Activated naive CD8-positive, alpha-beta T cell treated with anti-CD3 and anti-CD28 coated beads, Interleukin-2, amount 50 U/mL, for 24 hours (primary cell): Measurements from ENCODE around the gene CNTNAP2.
A peak's percentile ranks its signal among the peaks of the same experiment; 100 is the strongest.

Experiments
- ATAC-seq: fragments of 150-1000 bp; cut with Tn5 transposase; one replicate; pipeline ENCODE4 v1.10.0; 2021
- DNase-seq: peaks from one replicate; pipeline ENCODE4 v3.0.0; 2021
- H3K27ac Mint-ChIP-seq: one replicate; pipeline ENCODE4 v1.8.0; 2021; ENCODE audit warnings: mild to moderate bottlenecking, mixed read lengths
- H3K27me3 Mint-ChIP-seq: one replicate; pipeline ENCODE4 v1.8.0; 2021; ENCODE audit warnings: mixed read lengths
- H3K36me3 Mint-ChIP-seq: one replicate; pipeline ENCODE4 v1.8.0; 2021; ENCODE audit warnings: low read depth, mixed read lengths
- H3K4me1 Mint-ChIP-seq: one replicate; pipeline ENCODE4 v1.8.0; 2021; ENCODE audit warnings: mixed read lengths
- H3K4me3 Mint-ChIP-seq: one replicate; pipeline ENCODE4 v1.8.0; 2021; ENCODE audit warnings: mild to moderate bottlenecking, moderate library complexity, mixed read lengths
- H3K9me3 Mint-ChIP-seq: one replicate; pipeline ENCODE4 v1.8.0; 2021; ENCODE audit warnings: mixed read lengths

CNTNAP2 gene

GRCh38 chr7:148174376-148174775 is 2057.8 kb downstream of the CNTNAP2 start:
- H3K27ac Mint-ChIP-seq, result no peak overlapping the region
- no peaks in the 10 kb centered on the region for H3K27me3 Mint-ChIP-seq
- ATAC-seq (no peak), DNase-seq (no peak)
- no peaks in the 10 kb centered on the region for H3K36me3 Mint-ChIP-seq
- H3K4me1 Mint-ChIP-seq, result no peaks in the 10 kb centered on the region
- no peaks in the 10 kb centered on the region for H3K9me3 Mint-ChIP-seq
- H3K4me3 Mint-ChIP-seq, result no peak overlapping the region

- no peaks in the 10 kb centered on the region for H3K36me3 Mint-ChIP-seq
- ATAC-seq (no peak), DNase-seq (no peak)
- no peak overlapping the region for H3K27ac Mint-ChIP-seq
- no peaks in the 10 kb centered on the region for H3K4me1 Mint-ChIP-seq
- no peak overlapping the region for H3K4me3 Mint-ChIP-seq
- no peaks in the 10 kb centered on the region for H3K9me3 Mint-ChIP-seq
- H3K27me3 Mint-ChIP-seq, result no peaks in the 10 kb centered on the region
Observed at GRCh38 chr7:148175512-148175911, 2058.9 kb downstream of the CNTNAP2 start.

GRCh38 chr7:148177972-148178371 is 2061.4 kb downstream of the CNTNAP2 start:
- H3K4me1 Mint-ChIP-seq, result no peaks in the 10 kb centered on the region
- H3K27ac Mint-ChIP-seq, result no peak overlapping the region
- H3K27me3 Mint-ChIP-seq, result no peaks in the 10 kb centered on the region

GRCh38 chr7:148180075-148180474 is 2063.5 kb downstream of the CNTNAP2 start:
- DNase-seq (no peak), ATAC-seq (no peak)
- H3K36me3 Mint-ChIP-seq, result no peaks in the 10 kb centered on the region
- H3K27ac Mint-ChIP-seq, result no peak overlapping the region
- H3K27me3 Mint-ChIP-seq, result peaks cover 4% of the 10 kb centered on the region
- no peaks in the 10 kb centered on the region for H3K4me1 Mint-ChIP-seq
- H3K9me3 Mint-ChIP-seq, result no peaks in the 10 kb centered on the region
- no peak overlapping the region for H3K4me3 Mint-ChIP-seq

More at GRCh38 chr7:148177972-148178371, 2061.4 kb downstream of the CNTNAP2 start:
- ATAC-seq (no peak), DNase-seq (no peak)
- H3K36me3 Mint-ChIP-seq, result no peaks in the 10 kb centered on the region
- no peaks in the 10 kb centered on the region for H3K9me3 Mint-ChIP-seq
- H3K4me3 Mint-ChIP-seq, result no peak overlapping the region

GRCh38 chr7:148182264-148182663 is 2065.7 kb downstream of the CNTNAP2 start:
- H3K4me3 Mint-ChIP-seq, result no peak overlapping the region
- no peak for ATAC-seq
- H3K36me3 Mint-ChIP-seq, result no peaks in the 10 kb centered on the region
- H3K27me3 Mint-ChIP-seq, result peaks cover 5% of the 10 kb centered on the region
- no peak for DNase-seq
- H3K4me1 Mint-ChIP-seq, result no peaks in the 10 kb centered on the region
- no peaks in the 10 kb centered on the region for H3K9me3 Mint-ChIP-seq
- no peak overlapping the region for H3K27ac Mint-ChIP-seq

- no peaks in the 10 kb centered on the region for H3K36me3 Mint-ChIP-seq
- no peak overlapping the region for H3K4me3 Mint-ChIP-seq
- no peaks in the 10 kb centered on the region for H3K9me3 Mint-ChIP-seq
- peaks cover 7% of the 10 kb centered on the region for H3K27me3 Mint-ChIP-seq
- no peak for ATAC-seq
- H3K27ac Mint-ChIP-seq, result no peak overlapping the region
- no peak for DNase-seq
- H3K4me1 Mint-ChIP-seq, result no peaks in the 10 kb centered on the region
Observed at GRCh38 chr7:148185041-148185440, 2068.4 kb downstream of the CNTNAP2 start.

- Mint-ChIP-seq H3K27me3 (peaks cover 7% of the 10 kb centered on the region), H3K27ac (no peak overlapping the region), H3K9me3 (no peaks in the 10 kb centered on the region), H3K36me3 (no peaks in the 10 kb centered on the region), H3K4me3 (no peak overlapping the region), H3K4me1 (no peaks in the 10 kb centered on the region)
- DNase-seq, result no peak
- ATAC-seq, result no peak
Observed at GRCh38 chr7:148187471-148187870, 2070.9 kb downstream of the CNTNAP2 start.

GRCh38 chr7:148191391-148192065 is 2074.9 kb downstream of the CNTNAP2 start:
- ATAC-seq (no peak), DNase-seq (no peak)
- H3K36me3 Mint-ChIP-seq, result no peaks in the 10 kb centered on the region
- H3K4me1 Mint-ChIP-seq, result no peaks in the 10 kb centered on the region
- peaks cover 2% of the 10 kb centered on the region for H3K27me3 Mint-ChIP-seq
- H3K4me3 Mint-ChIP-seq, result no peak overlapping the region
- H3K9me3 Mint-ChIP-seq, result no peaks in the 10 kb centered on the region
- no peak overlapping the region for H3K27ac Mint-ChIP-seq

GRCh38 chr7:148192491-148192890 is 2075.9 kb downstream of the CNTNAP2 start:
- Mint-ChIP-seq H3K9me3 (no peaks in the 10 kb centered on the region), H3K4me1 (no peaks in the 10 kb centered on the region), H3K4me3 (no peak overlapping the region), H3K36me3 (no peaks in the 10 kb centered on the region), H3K27ac (no peak overlapping the region), H3K27me3 (peaks cover 2% of the 10 kb centered on the region)
- ATAC-seq, result no peak
- DNase-seq, result no peak

GRCh38 chr7:148201992-148202391 is 2085.4 kb downstream of the CNTNAP2 start:
- Mint-ChIP-seq H3K27ac (no peak overlapping the region), H3K9me3 (no peaks in the 10 kb centered on the region), H3K27me3 (no peaks in the 10 kb centered on the region), H3K4me3 (no peak overlapping the region), H3K36me3 (no peaks in the 10 kb centered on the region), H3K4me1 (no peaks in the 10 kb centered on the region)
- DNase-seq, result no peak
- ATAC-seq, result no peak

GRCh38 chr7:148204639-148205304 is 2088.2 kb downstream of the CNTNAP2 start:
- Mint-ChIP-seq H3K36me3 (no peaks in the 10 kb centered on the region), H3K27ac (no peak overlapping the region), H3K4me1 (no peaks in the 10 kb centered on the region), H3K27me3 (peaks cover 3% of the 10 kb centered on the region), H3K9me3 (no peaks in the 10 kb centered on the region), H3K4me3 (no peak overlapping the region)
- ATAC-seq, result no peak
- no peak for DNase-seq

- no peaks in the 10 kb centered on the region for H3K4me1 Mint-ChIP-seq
- DNase-seq (no peak), ATAC-seq (peak; percentile 40)
- H3K4me3 Mint-ChIP-seq, result no peak overlapping the region
- H3K27me3 Mint-ChIP-seq, result peaks cover 3% of the 10 kb centered on the region
- H3K9me3 Mint-ChIP-seq, result no peaks in the 10 kb centered on the region
- no peak overlapping the region for H3K27ac Mint-ChIP-seq
- H3K36me3 Mint-ChIP-seq, result no peaks in the 10 kb centered on the region
Observed at GRCh38 chr7:148209643-148210190, 2093.1 kb downstream of the CNTNAP2 start.

- H3K36me3 Mint-ChIP-seq, result no peaks in the 10 kb centered on the region
- DNase-seq (no peak), ATAC-seq (no peak)
- no peak overlapping the region for H3K27ac Mint-ChIP-seq
- H3K9me3 Mint-ChIP-seq, result no peaks in the 10 kb centered on the region
- H3K4me1 Mint-ChIP-seq, result no peaks in the 10 kb centered on the region
- no peak overlapping the region for H3K4me3 Mint-ChIP-seq
- peaks cover 3% of the 10 kb centered on the region for H3K27me3 Mint-ChIP-seq
Observed at GRCh38 chr7:148210804-148211325, 2094.3 kb downstream of the CNTNAP2 start.

GRCh38 chr7:148211740-148212151 is 2095.1 kb downstream of the CNTNAP2 start:
- Mint-ChIP-seq H3K4me1 (no peaks in the 10 kb centered on the region), H3K9me3 (no peaks in the 10 kb centered on the region), H3K4me3 (no peak overlapping the region), H3K27me3 (peaks cover 3% of the 10 kb centered on the region), H3K36me3 (no peaks in the 10 kb centered on the region), H3K27ac (no peak overlapping the region)
- DNase-seq (no peak), ATAC-seq (no peak)

- Mint-ChIP-seq H3K4me1 (no peaks in the 10 kb centered on the region), H3K4me3 (no peak overlapping the region), H3K9me3 (no peaks in the 10 kb centered on the region), H3K36me3 (no peaks in the 10 kb centered on the region), H3K27me3 (peaks cover 3% of the 10 kb centered on the region), H3K27ac (no peak overlapping the region)
- ATAC-seq (no peak), DNase-seq (no peak)
Observed at GRCh38 chr7:148212731-148213130, 2096.1 kb downstream of the CNTNAP2 start.
